Esophagus squamous epithelium (tissue), 4 donors: ENCODE measurements around the gene ALDH3A1.
A peak's percentile ranks its signal among the peaks of the same experiment; 100 is the strongest.

Source experiments
- CTCF ChIP-seq, 6 experiments: fragments of 450-650 bp in 4 of 6; fragments of 200-600 bp in 2 of 6; sonication (generic) in 2 of 6; IDR thresholded peaks; one replicate each; pipeline ENCODE4 v1.5.1; 2016 to 2019; ENCODE audit warnings: antibody characterized with exemption in 6 of 6, mild to moderate bottlenecking in 4 of 6, moderate library complexity in 4 of 6
- POLR2A ChIP-seq, 4 donors: fragments of 450-650 bp; IDR thresholded peaks; one replicate each; pipeline ENCODE4 v1.6.1; 2017; ENCODE audit warnings: antibody characterized with exemption in 4 of 4, mild to moderate bottlenecking in 4 of 4, moderate library complexity in 3 of 4

- TF ChIP-seq CTCF (IDR thresholded peaks at IDR 0.05) (peak; percentile 86 to 98 (median 96)), POLR2A (IDR thresholded peaks at IDR 0.05) (no peak)
These were observed 3.0 kb downstream of the ALDH3A1 start for GRCh38 chr17:19744922-19745757.
